Stomach (tissue), 9 donors: Measurements from ENCODE around the gene AGTRAP. TPM values are rescaled to one million over a fixed set of nuclear protein-coding genes. Genes with fewer than 3 reads are reported as not detected.

Experiments
- DNase-seq, 2 donors: peaks; one replicate each; pipeline versions ENCODE4 v3.0.0 to v3.0.0-alpha.2; 2013 to 2019
- H3K27ac ChIP-seq, 5 donors: fragments of 200-600 bp in 4 of 5; sonication (generic) in 4 of 5; one replicate each; pipeline ENCODE4 v1.5.1; 2013 to 2019; ENCODE audit warnings: mild to moderate bottlenecking in 1 of 5, moderate library complexity in 1 of 5
- H3K27me3 ChIP-seq, 3 donors: fragments of 200-600 bp; sonication (generic); one replicate each; pipeline ENCODE4 v1.5.1; 2017 to 2019; ENCODE audit warnings: mixed run types in 1 of 3
- H3K36me3 ChIP-seq, 4 donors: fragments of 200-600 bp; sonication (generic); 1 replicate in 3 of 4; 2 replicates in 1 of 4; pipeline ENCODE4 v1.5.1; 2016 to 2019
- H3K4me1 ChIP-seq, 4 donors: fragments of 200-600 bp; sonication (generic); one replicate each; pipeline ENCODE4 v1.5.1; 2016 to 2019
- H3K4me3 ChIP-seq, 4 donors: fragments of 200-600 bp; sonication (generic) in 3 of 4; one replicate each; pipeline ENCODE4 v1.5.1; 2016 to 2019; ENCODE audit warnings: mild to moderate bottlenecking in 1 of 4
- H3K9me3 ChIP-seq, 4 donors: fragments of 200-600 bp; sonication (generic); one replicate each; pipeline ENCODE4 v1.5.1; 2016 to 2019
- CTCF ChIP-seq, 7 experiments: fragments of 450-650 bp in 4 of 7; fragments of 200-600 bp in 3 of 7; sonication (generic) in 3 of 7; IDR thresholded peaks; one replicate each; pipeline ENCODE4 v1.5.1; 2016 to 2019; ENCODE audit warnings: antibody characterized with exemption in 7 of 7, control low read depth in 2 of 7, mild to moderate bottlenecking in 1 of 7
- EP300 ChIP-seq: sonication (generic); formaldehyde crosslinking; IDR thresholded peaks from one replicate; pipeline ENCODE4 v1.6.1; 2017; ENCODE audit warnings: antibody characterized with exemption
- POLR2A ChIP-seq, 4 donors: fragments of 450-650 bp; IDR thresholded peaks; one replicate each; pipeline ENCODE4 v1.6.1; 2016; ENCODE audit warnings: antibody characterized with exemption in 4 of 4, control low read depth in 2 of 4, mild to moderate bottlenecking in 1 of 4, moderate library complexity in 1 of 4
- POLR2AphosphoS5 ChIP-seq, 3 donors: sonication (generic); formaldehyde crosslinking; IDR thresholded peaks; one replicate each; pipeline ENCODE4 v1.6.1; 2016; ENCODE audit warnings: antibody characterized with exemption in 3 of 3
- WGBS, 5 donors: extraction: QIAGEN DNeasy Blood & Tissue Kit in 3 of 5; methylation state at CpG; one replicate each; pipeline versions ENCODE4 v1.1.5 to v1.1.7; 2013 to 2018; 5-methylcytosine and 5-hydroxymethylcytosine counted together
- intact Hi-C: fragments of 100-400 bp; cut with DNase I; formaldehyde crosslinking; loops from one replicate; pipeline ENCODE4 v1.15.1; 2023; ENCODE audit warnings: low total_unique reads
- polyA plus RNA-seq, 3 donors: library from polyadenylated mRNA; stranded (reverse); fragments of 200-250 nt; gene quantifications; one replicate each; pipeline ENCODE4 v1.2.3, GENCODE V29; 2013
- total RNA-seq, 5 donors: library from RNA; depleted of rRNA; stranded (reverse); fragments of >200 nt; gene quantifications; one replicate each; pipeline versions ENCODE4 v1.1.0 to v1.2.3, GENCODE V29; 2014 to 2016
- donor health status: healthy with polysubstance abuse.
- donor health status: Bipolar disorder and iron deficiency.
- donor health status: healthy.

Gene AGTRAP
- total and polyA plus RNA-seq, 8 donors, result 4.1 to 76.3 (median 30.2) TPM

- no peaks in the 10 kb centered on the region for H3K36me3 ChIP-seq
- no peak overlapping the region for H3K4me3 ChIP-seq
- peaks cover 0 to 12% (median 10%) of the 10 kb centered on the region in 4 donors for H3K4me1 ChIP-seq
- no peak for TF ChIP-seq POLR2AphosphoS5 (IDR thresholded peaks at IDR 0.05)
- no peak for TF ChIP-seq POLR2A (IDR thresholded peaks at IDR 0.05)
- TF ChIP-seq EP300, result no peak
- intact Hi-C loops, result loop anchor here (5.0 kb wide), 1 partner anchor 53 kb away; the partner anchor contains the start of gene FBXO6
- 74 to 81% (median 76%) methylated on average over 15 to 24 of the region's 24 CpGs for WGBS, 5 donors
- H3K27ac ChIP-seq, result no peak overlapping the region
- H3K27me3 ChIP-seq, result peaks cover 0 to 23% (median 0%) of the 10 kb centered on the region in 3 donors
- no peaks in the 10 kb centered on the region for H3K9me3 ChIP-seq
- no peak for DNase-seq
Observed at GRCh38 chr1:11714831-11715575, 20.9 kb upstream of the AGTRAP start.

GRCh38 chr1:11719313-11720032, 16.5 kb upstream of the AGTRAP start:
- peaks cover 0 to 43% (median 20%) of the 10 kb centered on the region in 4 donors for H3K4me1 ChIP-seq
- H3K27ac ChIP-seq, result peak overlapping the region; percentile 61 to 87 (median 77)
- TF ChIP-seq POLR2AphosphoS5 (IDR thresholded peaks at IDR 0.05) (peak in 1 of 3 donors; percentile 37), CTCF (IDR thresholded peaks at IDR 0.05) (peak in 5 of 7 experiments; percentile 88 to 96 (median 95)), EP300 (no peak), POLR2A (IDR thresholded peaks at IDR 0.05) (no peak)
- H3K27me3 ChIP-seq, result peaks cover 0 to 5% (median 0%) of the 10 kb centered on the region in 3 donors
- intact Hi-C loops, result loop anchor here (5.0 kb wide), 2 partner anchors 57 to 72 kb away; partner anchors contain the start of gene FBXO6
- DNase-seq, result peak; percentile 88 to 90
- WGBS, 5 donors, result 4 to 16% (median 6%) methylated on average over 32 to 44 of the region's 44 CpGs
- H3K9me3 ChIP-seq, result no peaks in the 10 kb centered on the region
- peak overlapping the region; percentile 36 to 53 (median 47) for H3K4me3 ChIP-seq
- no peaks in the 10 kb centered on the region for H3K36me3 ChIP-seq

- intact Hi-C loops, result loop anchor here (5.0 kb wide), 1 partner anchor 73 kb away; no protein-coding TSS in a partner anchor
- H3K27ac ChIP-seq, result peak overlapping the region in 3 of 5 donors; percentile 77 to 87 (median 84)
- no peak for TF ChIP-seq POLR2AphosphoS5 (IDR thresholded peaks at IDR 0.05)
- peak in 1 of 7 experiments; percentile 8 for TF ChIP-seq CTCF (IDR thresholded peaks at IDR 0.05)
- TF ChIP-seq POLR2A (IDR thresholded peaks at IDR 0.05), result no peak
- no peak for TF ChIP-seq EP300
- H3K4me3 ChIP-seq, result peak overlapping the region in 3 of 4 donors; percentile 45 to 53 (median 49)
- no peaks in the 10 kb centered on the region for H3K36me3 ChIP-seq
- no peaks in the 10 kb centered on the region for H3K9me3 ChIP-seq
- H3K27me3 ChIP-seq, result peaks cover 0 to 5% (median 0%) of the 10 kb centered on the region in 3 donors
- WGBS, 5 donors, result 60 to 73% (median 62%) methylated on average over 12 of the region's 12 CpGs
- H3K4me1 ChIP-seq, result peaks cover 0 to 43% (median 20%) of the 10 kb centered on the region in 4 donors
- DNase-seq, result no peak
Observed at GRCh38 chr1:11720033-11720376, 15.9 kb upstream of the AGTRAP start.

- TF ChIP-seq EP300, result no peak
- no peak for TF ChIP-seq POLR2AphosphoS5 (IDR thresholded peaks at IDR 0.05)
- no peak for TF ChIP-seq CTCF (IDR thresholded peaks at IDR 0.05)
- no peak for TF ChIP-seq POLR2A (IDR thresholded peaks at IDR 0.05)
- Histone ChIP-seq H3K4me3 (no peak overlapping the region), H3K9me3 (no peaks in the 10 kb centered on the region), H3K36me3 (no peaks in the 10 kb centered on the region), H3K27ac (peak overlapping the region in 1 of 5 donors; percentile 2), H3K4me1 (peaks cover 0 to 48% (median 20%) of the 10 kb centered on the region in 4 donors), H3K27me3 (peaks cover 0 to 4% (median 0%) of the 10 kb centered on the region in 3 donors)
- intact Hi-C loops, result loop anchor here (5.0 kb wide), 1 partner anchor 73 kb away; no protein-coding TSS in a partner anchor
- 56 to 77% (median 66%) methylated on average over 4 of the region's 4 CpGs for WGBS, 5 donors
- DNase-seq, result no peak
Observed at GRCh38 chr1:11720525-11720924, 15.4 kb upstream of the AGTRAP start.
